ENCODE results near the gene TLL1. TPM values are rescaled to one million over a fixed set of nuclear protein-coding genes. Genes with fewer than 3 reads are reported as not detected.

The TLL1 gene
- total RNA-seq, 4 donors from 2014 or later, result 0.62 to 2.3 (median 1.1) TPM

- H3K36me3 ChIP-seq, result no peaks in the 10 kb centered on the region
- intact Hi-C loops (cut with DNase I; ENCODE audit: low total_unique reads), result no loop called here
- H3K4me1 ChIP-seq, result no peaks in the 10 kb centered on the region
- no peaks in the 10 kb centered on the region for H3K9me3 ChIP-seq
- DNase-seq (no peak), ATAC-seq (no peak)
- TF ChIP-seq POLR2A (IDR thresholded peaks at IDR 0.05), result no peak
- TF ChIP-seq, protein P1, sequence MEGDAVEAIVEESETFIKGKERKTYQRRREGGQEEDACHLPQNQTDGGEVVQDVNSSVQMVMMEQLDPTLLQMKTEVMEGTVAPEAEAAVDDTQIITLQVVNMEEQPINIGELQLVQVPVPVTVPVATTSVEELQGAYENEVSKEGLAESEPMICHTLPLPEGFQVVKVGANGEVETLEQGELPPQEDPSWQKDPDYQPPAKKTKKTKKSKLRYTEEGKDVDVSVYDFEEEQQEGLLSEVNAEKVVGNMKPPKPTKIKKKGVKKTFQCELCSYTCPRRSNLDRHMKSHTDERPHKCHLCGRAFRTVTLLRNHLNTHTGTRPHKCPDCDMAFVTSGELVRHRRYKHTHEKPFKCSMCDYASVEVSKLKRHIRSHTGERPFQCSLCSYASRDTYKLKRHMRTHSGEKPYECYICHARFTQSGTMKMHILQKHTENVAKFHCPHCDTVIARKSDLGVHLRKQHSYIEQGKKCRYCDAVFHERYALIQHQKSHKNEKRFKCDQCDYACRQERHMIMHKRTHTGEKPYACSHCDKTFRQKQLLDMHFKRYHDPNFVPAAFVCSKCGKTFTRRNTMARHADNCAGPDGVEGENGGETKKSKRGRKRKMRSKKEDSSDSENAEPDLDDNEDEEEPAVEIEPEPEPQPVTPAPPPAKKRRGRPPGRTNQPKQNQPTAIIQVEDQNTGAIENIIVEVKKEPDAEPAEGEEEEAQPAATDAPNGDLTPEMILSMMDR (IDR thresholded peaks at IDR 0.05 in 4 of 5, conservative IDR thresholded peaks at IDR 0.05 in 1 of 5), result no peak
- in situ Hi-C loops (cut with MboI; ENCODE audit: low sequenced_read_pairs in 4 of 4), result no loop called here
- no peak overlapping the region for H3K27ac ChIP-seq
- no peaks in the 10 kb centered on the region for H3K27me3 ChIP-seq
- H3K4me3 ChIP-seq, result no peak overlapping the region
Observed at GRCh38 chr4:165834116-165834515, 38.9 kb upstream of the TLL1 start.

DNA sequence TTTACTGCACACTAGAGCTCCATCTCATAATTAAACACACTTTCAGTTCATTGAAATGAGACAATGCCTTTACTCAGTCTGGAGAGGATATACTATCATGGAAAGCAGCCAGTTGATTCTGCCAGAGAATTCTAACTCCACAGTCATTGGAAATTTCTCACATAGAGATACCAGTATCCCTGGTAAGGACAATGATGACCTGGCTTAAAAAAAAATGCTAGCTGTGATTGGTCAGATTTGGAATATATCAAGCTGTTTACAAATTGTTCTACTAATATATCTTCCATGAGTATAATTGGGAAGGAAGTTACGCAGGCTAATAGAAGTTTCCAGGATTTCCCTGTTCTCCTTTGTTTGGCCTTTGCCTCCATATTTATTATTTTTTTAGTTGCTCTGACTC is 34.5 kb upstream of the TLL1 start:
- no peaks in the 10 kb centered on the region for H3K27me3 ChIP-seq
- in situ Hi-C loops (cut with MboI; ENCODE audit: low sequenced_read_pairs in 4 of 4) (no loop called here), intact Hi-C loops (cut with DNase I; ENCODE audit: low total_unique reads) (no loop called here)
- ATAC-seq (peak; percentile 72 to 77), DNase-seq (no peak)
- H3K4me3 ChIP-seq, result no peak overlapping the region
- peak overlapping the region; percentile 3 to 66 (median 58) for H3K27ac ChIP-seq
- no peaks in the 10 kb centered on the region for H3K9me3 ChIP-seq
- no peaks in the 10 kb centered on the region for H3K36me3 ChIP-seq
- TF ChIP-seq, protein P1 (IDR thresholded peaks at IDR 0.05 in 4 of 5, conservative IDR thresholded peaks at IDR 0.05 in 1 of 5), result no peak
- no peak for TF ChIP-seq POLR2A (IDR thresholded peaks at IDR 0.05)
- H3K4me1 ChIP-seq, result no peaks in the 10 kb centered on the region

- Histone ChIP-seq H3K4me1 (no peaks in the 10 kb centered on the region), H3K27ac (peak overlapping the region in 3 of 4 donors; percentile 56 to 60 (median 57)), H3K27me3 (no peaks in the 10 kb centered on the region), H3K4me3 (no peak overlapping the region), H3K9me3 (no peaks in the 10 kb centered on the region), H3K36me3 (no peaks in the 10 kb centered on the region)
- no peak for DNase-seq
- in situ Hi-C loops (cut with MboI; ENCODE audit: low sequenced_read_pairs in 4 of 4), result no loop called here
- intact Hi-C loops (cut with DNase I; ENCODE audit: low total_unique reads), result no loop called here
- TF ChIP-seq, protein P1 (IDR thresholded peaks at IDR 0.05 in 4 of 5, conservative IDR thresholded peaks at IDR 0.05 in 1 of 5), result no peak
- no peak for TF ChIP-seq POLR2A (IDR thresholded peaks at IDR 0.05)
- peak in 1 of 2 donors; percentile 27 for ATAC-seq
Observed at GRCh38 chr4:165839615-165840333, 33.3 kb upstream of the TLL1 start.

DNA sequence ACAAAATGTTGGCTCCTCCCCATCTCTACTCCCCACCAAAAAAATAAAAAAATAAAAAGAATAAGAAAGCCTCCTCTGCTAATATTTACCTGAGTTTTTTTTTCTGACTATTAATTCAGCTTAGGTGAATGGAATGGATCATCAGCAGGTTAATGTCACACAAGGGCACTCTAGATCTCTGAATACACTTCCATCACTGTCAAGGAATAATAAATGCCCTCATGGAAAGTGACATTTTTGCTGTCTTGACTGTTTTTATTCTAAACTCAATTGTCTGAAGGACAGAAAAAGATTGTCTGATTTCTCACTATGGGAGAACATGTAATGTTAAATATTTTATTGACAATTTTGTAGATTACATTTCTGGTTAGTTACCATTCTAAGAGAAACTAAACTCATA is 30.4 kb upstream of the TLL1 start:
- ATAC-seq, result no peak
- TF ChIP-seq, protein P1 (IDR thresholded peaks at IDR 0.05 in 4 of 5, conservative IDR thresholded peaks at IDR 0.05 in 1 of 5), result no peak
- no peak for TF ChIP-seq POLR2A (IDR thresholded peaks at IDR 0.05)
- intact Hi-C loops (cut with DNase I; ENCODE audit: low total_unique reads), result no loop called here

More for the DNA sequence above, 30.4 kb upstream of the TLL1 start:
- H3K4me3 ChIP-seq, result no peak overlapping the region
- H3K36me3 ChIP-seq, result no peaks in the 10 kb centered on the region
- no peaks in the 10 kb centered on the region for H3K27me3 ChIP-seq
- H3K9me3 ChIP-seq, result no peaks in the 10 kb centered on the region
- in situ Hi-C loops (cut with MboI; ENCODE audit: low sequenced_read_pairs in 4 of 4), result no loop called here
- H3K4me1 ChIP-seq, result no peaks in the 10 kb centered on the region
- DNase-seq, result no peak
- no peak overlapping the region for H3K27ac ChIP-seq

All from gastrocnemius medialis (tissue), 4 donors.